Fibroblast of villous mesenchyme (primary cell): Measurements from ENCODE around the gene PSPN. TPM values are rescaled to one million over a fixed set of nuclear protein-coding genes. Genes with fewer than 3 reads are reported as not detected.
A peak's percentile ranks its signal among the peaks of the same experiment; 100 is the strongest.
"Not testable (repeated sequence)": the region's sequence is repeated elsewhere in the genome, so short reads cannot be mapped to it uniquely, and the experiment has no call there.

Experiments used
- DNase-seq: peaks from one replicate; pipeline ENCODE4 v3.0.0-alpha.2; 2010; ENCODE audit warnings: low read depth
- H3K4me3 ChIP-seq: 2 replicates; pipeline ENCODE4 v1.5.1; 2011; ENCODE audit warnings: low read depth, mild to moderate bottlenecking, low read length
- CTCF ChIP-seq: IDR thresholded peaks from 2 replicates; pipeline ENCODE4 v1.5.1; 2012; ENCODE audit warnings: low read depth, mild to moderate bottlenecking, low read length; ENCODE audit not compliant: insufficient read depth
- total RNA-seq: library from RNA; depleted of rRNA; stranded (reverse); fragments of >200 nt; gene quantifications from 2 replicates; pipeline ENCODE4 v1.2.3, GENCODE V29; 2012

The PSPN gene
- total RNA-seq, 1 donor: 1.7 TPM

GRCh38 chr19:6372594-6373095 lies 3.1 kb downstream of the PSPN start, which contains the start of gene ALKBH7:
Gene ALKBH7, plus strand, starts transcription at chr19:6372794. Its CDS starts 27 bp downstream, at chr19:6372821.
- no peak for TF ChIP-seq CTCF
- H3K4me3 ChIP-seq: peak within 1 kb of the TSS; percentile 82
- peak; percentile 100 for DNase-seq

- no peak overlapping the region for H3K4me3 ChIP-seq
- no peak for TF ChIP-seq CTCF
- no peak for DNase-seq
Measured at GRCh38 chr19:6364353-6364752, 11.4 kb downstream of the PSPN start.

- DNase-seq: no peak
- TF ChIP-seq CTCF: no peak
- peak overlapping the region; percentile 86 for H3K4me3 ChIP-seq
Measured at GRCh38 chr19:6362351-6362801, 13.4 kb downstream of the PSPN start.

GRCh38 chr19:6362027-6362350 lies 13.7 kb downstream of the PSPN start:
- peak; percentile 33 for DNase-seq
- H3K4me3 ChIP-seq: peak overlapping the region; percentile 86
- no peak for TF ChIP-seq CTCF

- DNase-seq: not testable (repeated sequence)
- H3K4me3 ChIP-seq: peak overlapping the region; percentile 86
Measured at GRCh38 chr19:6360857-6361216, 14.9 kb downstream of the PSPN start.

GRCh38 chr19:6360445-6360844 lies 15.3 kb downstream of the PSPN start:
- not testable (repeated sequence) for H3K4me3 ChIP-seq, DNase-seq

GRCh38 chr19:6359568-6360341 lies 16.0 kb downstream of the PSPN start:
- DNase-seq: no peak
- no peak overlapping the region for H3K4me3 ChIP-seq
- no peak for TF ChIP-seq CTCF

- no peak overlapping the region for H3K4me3 ChIP-seq
- DNase-seq: no peak
- TF ChIP-seq CTCF: no peak
Measured at GRCh38 chr19:6358003-6358402, 17.7 kb downstream of the PSPN start.
